ENCODE data around the gene ATAD1.
"Not testable (repeated sequence)": the region's sequence is repeated elsewhere in the genome, so short reads cannot be mapped to it uniquely, and the experiment has no call there.

The ATAD1 gene

GRCh38 chr10:87751274-87751673, 66.8 kb downstream of the ATAD1 start:
- DNase-seq: no peak

GRCh38 chr10:87750817-87751216, 67.2 kb downstream of the ATAD1 start:
- no peak for DNase-seq

- no peak for DNase-seq
Measured at GRCh38 chr10:87750001-87750671, 67.9 kb downstream of the ATAD1 start.

GRCh38 chr10:87748244-87748643, 69.8 kb downstream of the ATAD1 start:
- DNase-seq: not testable (repeated sequence)

GRCh38 chr10:87746911-87747310, 71.1 kb downstream of the ATAD1 start:
- DNase-seq: no peak

GRCh38 chr10:87744606-87745005, 73.4 kb downstream of the ATAD1 start:
- DNase-seq: no peak

- DNase-seq: not testable (repeated sequence)
Measured at GRCh38 chr10:87742992-87743610, 74.9 kb downstream of the ATAD1 start.

- DNase-seq: no peak
Measured at GRCh38 chr10:87740254-87740655, 77.8 kb downstream of the ATAD1 start.

- no peak for DNase-seq
Measured at GRCh38 chr10:87739703-87740102, 78.3 kb downstream of the ATAD1 start.

- DNase-seq: not testable (repeated sequence)
Measured at GRCh38 chr10:87738253-87738652, 79.8 kb downstream of the ATAD1 start.

GRCh38 chr10:87734987-87735827, 82.8 kb downstream of the ATAD1 start:
- peak; percentile 72 for DNase-seq

- DNase-seq: peak; percentile 28
Measured at GRCh38 chr10:87733081-87733480, 84.9 kb downstream of the ATAD1 start.

GRCh38 chr10:87729940-87730339, 88.1 kb downstream of the ATAD1 start:
- DNase-seq: no peak

- DNase-seq: no peak
Measured at GRCh38 chr10:87724789-87725188, 93.2 kb downstream of the ATAD1 start.

GRCh38 chr10:87723500-87723899, 94.5 kb downstream of the ATAD1 start:
- DNase-seq: no peak

GRCh38 chr10:87722716-87723115, 95.3 kb downstream of the ATAD1 start:
- no peak for DNase-seq

- no peak for DNase-seq
Measured at GRCh38 chr10:87721781-87722180, 96.2 kb downstream of the ATAD1 start.

- no peak for DNase-seq
Measured at GRCh38 chr10:87720665-87721064, 97.4 kb downstream of the ATAD1 start.

GRCh38 chr10:87716348-87716670, 101.7 kb downstream of the ATAD1 start:
- DNase-seq: no peak

GRCh38 chr10:87715552-87716347, 102.3 kb downstream of the ATAD1 start:
- no peak for DNase-seq

- no peak for DNase-seq
Measured at GRCh38 chr10:87713707-87714106, 104.3 kb downstream of the ATAD1 start.

- DNase-seq: no peak
Measured at GRCh38 chr10:87712913-87713616, 105.0 kb downstream of the ATAD1 start.

GRCh38 chr10:87707254-87707653, 110.8 kb downstream of the ATAD1 start:
- DNase-seq: no peak

Data from NCI-H2227 treated with DMSO at 0.1 percent for 48 hours (cell line).